T-cell (primary cell): ENCODE data around the gene PIP4K2A. TPM values are rescaled to one million over a fixed set of nuclear protein-coding genes. Genes with fewer than 3 reads are reported as not detected.
"Not testable (repeated sequence)": the region's sequence is repeated elsewhere in the genome, so short reads cannot be mapped to it uniquely, and the experiment has no call there.

Experiments used
- ATAC-seq, 4 experiments: fragments of 200-7000 bp in 3 of 4; fragments of 150-1000 bp in 1 of 4; cut with Tn5 transposase; replicated peaks in 1 of 4; 1 replicate in 3 of 4; 2 replicates in 1 of 4; pipeline ENCODE4 v1.10.0; 2021; ENCODE audit warnings: moderate library complexity in 3 of 4, mild to moderate bottlenecking in 2 of 4, moderate number of reproducible peaks in 1 of 4
- CTCF ChIA-PET, 2 donors: fragments of 300-600 bp; sonication (Branson Sonifier 250); formaldehyde crosslinking; loops; one replicate each; lab custom pipeline; 2022; ENCODE audit warnings: antibody characterized with exemption in 2 of 2; lab: Charles Lee
- POLR2A ChIA-PET, 2 donors: fragments of 300-600 bp; sonication (Branson Sonifier 250); formaldehyde crosslinking; loops; one replicate each; lab custom pipeline; 2022; ENCODE audit warnings: antibody characterized with exemption in 2 of 2; lab: Charles Lee
- DNase-seq, 35 experiments: peaks; one replicate each; pipeline versions ENCODE4 v3.0.0 to v3.0.0-alpha.2; 2013 to 2023
- H3K27ac ChIP-seq: one replicate; pipeline ENCODE4 v1.5.1; 2013; ENCODE audit warnings: low read length
- H3K27me3 ChIP-seq, 2 experiments: replicated peaks in 1 of 2; 1 replicate in 1 of 2; 2 replicates in 1 of 2; pipeline versions ENCODE4 v1.6.1 to v1.7.0; 2013; ENCODE audit warnings: low read length in 1 of 2, mixed read lengths in 1 of 2; ENCODE audit not compliant: control insufficient read depth in 2 of 2, insufficient read depth in 2 of 2; ENCODE audit errors: extremely low read depth in 1 of 2
- H3K36me3 ChIP-seq, 2 donors: 1 replicate in 1 of 2; 2 replicates in 1 of 2; pipeline versions ENCODE4 v1.6.1 to v1.7.0; 2013; ENCODE audit warnings: low read length in 1 of 2; ENCODE audit not compliant: control insufficient read depth in 2 of 2, insufficient read depth in 1 of 2; ENCODE audit errors: extremely low read depth in 1 of 2
- H3K4me1 ChIP-seq, 2 experiments: 1 replicate in 1 of 2; 2 replicates in 1 of 2; pipeline versions ENCODE4 v1.6.1 to v1.7.0; 2013; ENCODE audit warnings: low read length in 2 of 2, mixed read lengths in 1 of 2; ENCODE audit not compliant: insufficient read depth in 2 of 2, control insufficient read depth in 1 of 2; ENCODE audit errors: extremely low read depth in 1 of 2
- H3K4me3 ChIP-seq, 2 donors: 1 replicate in 1 of 2; 2 replicates in 1 of 2; pipeline versions ENCODE4 v1.5.1 to v1.7.0; 2013; ENCODE audit warnings: mild to moderate bottlenecking in 2 of 2, low read length in 1 of 2, moderate library complexity in 1 of 2; ENCODE audit not compliant: control insufficient read depth in 1 of 2; ENCODE audit errors: extremely low read depth in 1 of 2
- H3K9me3 ChIP-seq: 2 replicates; pipeline ENCODE4 v1.7.0; 2013
- H3K27ac Mint-ChIP-seq, 2 donors: one replicate each; pipeline ENCODE4 v1.8.0; 2020 to 2021; ENCODE audit warnings: mild to moderate bottlenecking in 2 of 2, mixed read lengths in 2 of 2
- H3K27me3 Mint-ChIP-seq, 2 donors: one replicate each; pipeline ENCODE4 v1.8.0; 2021 to 2022; ENCODE audit warnings: mixed read lengths in 2 of 2
- H3K36me3 Mint-ChIP-seq: one replicate; pipeline ENCODE4 v1.8.0; 2021; ENCODE audit warnings: mixed read lengths
- H3K4me1 Mint-ChIP-seq, 3 donors: one replicate each; pipeline ENCODE4 v1.8.0; 2020 to 2022; ENCODE audit warnings: mixed read lengths in 3 of 3, mild to moderate bottlenecking in 1 of 3
- H3K4me3 Mint-ChIP-seq, 3 donors: one replicate each; pipeline ENCODE4 v1.8.0; 2020 to 2022; ENCODE audit warnings: mild to moderate bottlenecking in 3 of 3, mixed read lengths in 3 of 3, moderate library complexity in 3 of 3
- H3K9me3 Mint-ChIP-seq, 3 donors: one replicate each; pipeline ENCODE4 v1.8.0; 2020 to 2022; ENCODE audit warnings: mixed read lengths in 3 of 3
- WGBS: methylation state at CpG from one replicate; pipeline ENCODE4 v1.1.5; 2013; ENCODE audit warnings: missing lambda C conversion rate; ENCODE audit not compliant: insufficient coverage; 5-methylcytosine and 5-hydroxymethylcytosine counted together
- total RNA-seq, 35 experiments: library from RNA in 6 of 35; stranded (reverse) in 6 of 35; fragments of 120-200 nt in 1 of 35; gene quantifications; one replicate each; pipeline versions ENCODE4 v1.2.1 to v1.2.4 and lab custom pipeline; 2013 to 2026

The PIP4K2A gene
- total RNA-seq, 5 donors from 2014 or later (not counting 1 experiment from before 2014, with no cell fraction given), result 129 to 238 (median 160) TPM

DNA sequence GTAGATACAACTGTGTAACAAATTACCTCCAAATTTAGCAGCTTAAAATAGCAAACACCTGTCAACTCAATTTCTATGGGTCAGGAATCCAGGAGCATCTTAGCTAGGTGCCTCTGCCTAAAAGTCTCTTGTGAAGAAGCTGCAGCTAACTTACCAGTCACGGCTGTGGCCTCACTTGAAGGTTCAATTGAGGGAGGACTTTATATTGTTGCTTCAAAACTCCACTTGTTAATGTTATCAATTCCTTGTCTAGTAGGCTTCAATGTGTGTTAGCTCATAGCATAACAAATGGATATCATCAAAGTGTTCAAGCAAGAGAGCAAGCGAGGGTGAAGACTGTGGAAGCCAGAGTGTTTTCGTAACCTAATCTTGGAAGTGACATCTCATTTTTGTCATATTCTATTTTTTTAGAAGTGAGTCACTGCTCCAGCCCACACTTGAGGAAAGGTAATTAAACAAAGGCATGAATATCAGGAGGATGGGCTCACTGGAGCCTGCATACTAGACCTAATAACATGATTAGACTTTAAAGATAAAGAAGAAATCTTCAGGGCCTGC is 196.1 kb downstream of the PIP4K2A start:
- DNase-seq (no peak), ATAC-seq (no peak)
- Mint-ChIP-seq H3K27me3 (peaks cover 14 to 16% of the 10 kb centered on the region in 2 donors), H3K4me3 (no peak overlapping the region), H3K27ac (no peak overlapping the region), H3K4me1 (no peaks in the 10 kb centered on the region), H3K9me3 (peaks cover 1 to 25% (median 17%) of the 10 kb centered on the region in 3 donors), H3K36me3 (no peaks in the 10 kb centered on the region)
- Histone ChIP-seq H3K36me3 (no peaks in the 10 kb centered on the region), H3K27ac (no peak overlapping the region), H3K27me3 (peaks cover 0 to 13% of the 10 kb centered on the region in 2 experiments), H3K9me3 (no peaks in the 10 kb centered on the region), H3K4me1 (no peaks in the 10 kb centered on the region), H3K4me3 (no peak overlapping the region)
- no CpG with 5 or more reads among the region's 3 CpGs for WGBS
- POLR2A ChIA-PET, result no interaction called here
- CTCF ChIA-PET, result no interaction called here

DNA sequence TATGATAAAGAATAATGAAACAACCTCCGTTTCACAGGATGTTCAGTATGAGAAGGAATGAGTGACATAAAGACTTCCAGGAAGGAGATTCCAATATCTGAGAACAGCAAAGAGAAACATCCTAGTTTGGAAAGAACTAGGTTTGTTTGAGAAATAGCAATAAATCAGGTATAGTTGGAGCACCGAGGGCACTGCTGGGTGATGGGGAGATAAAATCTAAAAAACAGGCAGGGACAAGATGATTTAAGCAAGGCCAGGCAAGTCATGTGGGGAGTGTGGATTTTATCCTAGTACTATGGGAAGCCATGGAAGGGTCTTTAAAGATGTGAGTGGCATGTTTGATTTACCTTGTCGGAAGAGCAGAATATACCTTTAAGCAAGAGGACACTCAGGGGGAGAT is 199.4 kb downstream of the PIP4K2A start:
- CTCF ChIA-PET, result no interaction called here
- Histone ChIP-seq H3K36me3 (no peaks in the 10 kb centered on the region), H3K9me3 (no peaks in the 10 kb centered on the region), H3K27ac (no peak overlapping the region), H3K4me3 (no peak overlapping the region), H3K27me3 (peaks cover 0 to 13% of the 10 kb centered on the region in 2 experiments), H3K4me1 (no peaks in the 10 kb centered on the region)
- ATAC-seq (no peak), DNase-seq (no peak)
- Mint-ChIP-seq H3K4me3 (no peak overlapping the region), H3K9me3 (peaks cover 3 to 9% (median 9%) of the 10 kb centered on the region in 3 donors), H3K36me3 (no peaks in the 10 kb centered on the region), H3K27me3 (peaks cover 29 to 33% of the 10 kb centered on the region in 2 donors), H3K4me1 (no peaks in the 10 kb centered on the region), H3K27ac (no peak overlapping the region)
- WGBS, result 85% methylated on average over 3 of the region's 3 CpGs
- POLR2A ChIA-PET, result no interaction called here

DNA sequence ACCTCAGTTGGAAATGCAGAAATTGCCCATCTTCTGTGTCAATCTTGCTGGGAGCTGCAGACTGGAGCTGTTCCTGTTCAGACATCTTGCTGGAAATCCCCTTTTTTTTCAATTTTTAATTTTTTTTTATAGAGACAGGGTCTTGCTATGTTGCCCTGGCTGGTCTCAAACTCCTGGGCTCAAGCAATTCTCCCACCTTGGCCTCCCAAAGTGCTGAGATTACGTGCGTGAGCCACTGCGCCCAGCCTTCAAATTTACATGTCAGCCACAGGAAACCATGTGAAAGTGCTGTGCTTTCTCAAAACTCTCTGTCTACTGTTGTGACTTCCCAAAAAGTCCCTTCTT is 200.0 kb downstream of the PIP4K2A start:
- H3K9me3 Mint-ChIP-seq, H3K36me3 Mint-ChIP-seq, H3K4me3 ChIP-seq, DNase-seq, H3K27ac Mint-ChIP-seq, POLR2A ChIA-PET, CTCF ChIA-PET, H3K4me3 Mint-ChIP-seq, H3K4me1 ChIP-seq, H3K27ac ChIP-seq, ATAC-seq, H3K36me3 ChIP-seq, H3K9me3 ChIP-seq, H3K4me1 Mint-ChIP-seq: not testable (repeated sequence)
- H3K27me3 ChIP-seq, result peaks cover 0 to 13% of the 10 kb centered on the region in 2 experiments
- 87% methylated on average over 3 of the region's 3 CpGs for WGBS
- H3K27me3 Mint-ChIP-seq, result peaks cover 29 to 33% of the 10 kb centered on the region in 2 donors

DNA sequence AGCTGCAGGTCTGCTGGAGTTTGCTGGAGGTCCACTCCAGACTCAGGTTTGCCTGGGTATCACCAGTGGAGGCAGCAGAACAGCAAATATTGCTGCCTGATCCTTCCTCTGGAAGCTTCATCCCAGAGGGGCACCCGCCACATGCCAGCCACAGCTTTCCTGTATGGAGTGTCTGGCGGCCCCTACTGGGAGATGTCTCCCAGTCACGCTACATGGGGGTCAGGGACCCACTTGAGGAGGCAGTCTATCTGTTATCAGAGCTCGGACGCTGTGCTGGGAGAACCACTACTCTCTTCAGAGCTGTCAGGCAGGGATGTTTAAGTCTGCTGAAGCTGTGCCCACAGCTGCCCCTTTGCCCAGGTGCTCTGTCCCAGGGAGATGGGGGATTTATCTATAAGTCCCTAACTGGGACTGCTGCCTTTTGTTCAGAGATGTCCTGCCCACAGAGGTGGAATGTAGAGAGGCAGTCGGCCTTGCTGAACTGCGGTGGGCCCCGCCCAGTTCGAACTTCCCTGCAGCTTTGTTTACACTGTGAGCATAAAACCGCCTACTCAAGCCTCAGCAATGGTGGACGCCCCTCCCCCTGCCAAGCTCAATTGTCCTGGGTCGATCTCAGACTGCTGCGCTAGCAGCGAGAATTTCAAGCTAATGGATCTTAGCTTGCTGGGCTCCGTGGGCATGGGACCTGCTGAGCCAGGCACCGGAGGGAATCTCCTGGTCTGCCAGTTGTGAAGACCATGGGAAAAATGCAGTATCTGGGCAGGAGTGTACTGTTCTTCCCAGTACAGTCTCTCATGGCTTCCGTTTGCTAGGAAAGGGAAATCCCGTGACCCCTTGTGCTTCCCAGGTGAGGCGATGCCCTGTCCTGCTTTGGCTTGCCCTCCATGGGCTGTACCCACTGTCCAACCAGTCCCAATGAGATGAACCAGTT is 200.6 kb downstream of the PIP4K2A start:
- H3K4me1 ChIP-seq, DNase-seq, H3K36me3 Mint-ChIP-seq, H3K9me3 Mint-ChIP-seq, H3K27ac Mint-ChIP-seq, H3K9me3 ChIP-seq, ATAC-seq, H3K4me3 Mint-ChIP-seq, H3K4me3 ChIP-seq, H3K36me3 ChIP-seq, POLR2A ChIA-PET, H3K4me1 Mint-ChIP-seq, H3K27ac ChIP-seq: not testable (repeated sequence)
- peaks cover 33 to 34% of the 10 kb centered on the region in 2 donors for H3K27me3 Mint-ChIP-seq
- CTCF ChIA-PET, result interaction anchor here in 1 of 2 donors (0.6 kb wide), 1 partner anchor 937 kb away, joined by 7 read pairs; no protein-coding TSS in a partner anchor
- H3K27me3 ChIP-seq, result peaks cover 0 to 13% of the 10 kb centered on the region in 2 experiments
- WGBS, result 88% methylated on average over 16 of the region's 19 CpGs

DNA sequence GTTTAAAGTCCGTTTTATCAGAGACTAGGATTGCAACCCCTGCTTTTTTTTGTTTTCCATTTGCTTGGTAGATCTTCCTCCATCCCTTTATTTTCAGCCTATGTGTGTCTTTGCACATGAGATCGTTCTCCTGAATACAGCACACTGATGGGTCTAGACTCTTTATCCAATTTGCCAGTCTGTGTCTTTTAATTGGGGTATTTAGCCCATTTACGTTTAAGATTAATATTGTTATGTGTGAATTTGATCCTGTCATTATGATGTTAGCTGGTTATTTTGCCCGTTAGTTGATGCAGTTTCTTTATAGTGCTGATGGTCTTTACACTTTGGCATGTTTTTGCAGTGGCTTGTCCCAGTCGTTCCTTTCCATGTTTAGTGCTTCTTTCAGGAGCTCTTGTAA is 202.4 kb downstream of the PIP4K2A start:
- 85% methylated on average over 2 of the region's 5 CpGs for WGBS
- H3K36me3 Mint-ChIP-seq, H3K27ac Mint-ChIP-seq, ATAC-seq, CTCF ChIA-PET, DNase-seq, H3K4me3 ChIP-seq, H3K9me3 ChIP-seq, H3K4me3 Mint-ChIP-seq, H3K9me3 Mint-ChIP-seq, H3K27ac ChIP-seq, H3K36me3 ChIP-seq, H3K4me1 Mint-ChIP-seq, H3K4me1 ChIP-seq, POLR2A ChIA-PET: not testable (repeated sequence)
- H3K27me3 ChIP-seq, result peaks cover 0 to 13% of the 10 kb centered on the region in 2 experiments
- H3K27me3 Mint-ChIP-seq, result peaks cover 40 to 41% of the 10 kb centered on the region in 2 donors

DNA sequence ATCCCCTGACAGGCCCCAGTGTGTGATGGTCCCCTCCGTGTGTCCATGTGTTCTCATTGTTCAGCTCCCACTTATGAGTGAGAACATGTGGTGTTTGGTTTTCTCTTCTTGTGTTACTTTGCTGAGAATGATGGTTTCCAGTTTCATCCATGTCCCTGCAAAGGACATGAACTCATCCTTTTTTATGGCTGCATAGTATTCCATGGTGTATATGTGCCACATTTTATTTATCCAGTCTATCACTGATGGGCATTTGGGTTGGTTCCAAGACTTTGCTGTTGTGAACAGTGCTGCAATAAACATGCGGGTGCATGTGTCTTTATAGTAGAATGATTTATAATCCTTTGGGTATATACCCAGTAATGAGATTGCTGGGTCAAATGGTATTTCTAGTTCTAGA is 206.2 kb downstream of the PIP4K2A start:
- peaks cover 25 to 29% of the 10 kb centered on the region in 2 donors for H3K27me3 Mint-ChIP-seq
- H3K27ac Mint-ChIP-seq, result not testable (repeated sequence)

More for the DNA sequence above, 206.2 kb downstream of the PIP4K2A start:
- DNase-seq, CTCF ChIA-PET, H3K9me3 Mint-ChIP-seq, H3K4me3 ChIP-seq, H3K36me3 ChIP-seq, H3K36me3 Mint-ChIP-seq, H3K9me3 ChIP-seq, H3K4me3 Mint-ChIP-seq, H3K27ac ChIP-seq, POLR2A ChIA-PET, ATAC-seq, H3K27me3 ChIP-seq: not testable (repeated sequence)
- WGBS, result no CpG with 5 or more reads among the region's 2 CpGs
- H3K4me1 ChIP-seq, result peaks cover 9 to 19% of the 10 kb centered on the region in 2 experiments
- peaks cover 17 to 19% (median 18%) of the 10 kb centered on the region in 3 donors for H3K4me1 Mint-ChIP-seq
